Esophagus muscularis mucosa (tissue), 4 donors: ENCODE data around the gene FAM3B. TPM values are rescaled to one million over a fixed set of nuclear protein-coding genes. Genes with fewer than 3 reads are reported as not detected.

Source experiments
- DNase-seq: peaks from one replicate; pipeline ENCODE4 v3.0.0-alpha.2; 2017; ENCODE audit errors: extremely low spot score
- H3K27ac ChIP-seq, 4 donors: fragments of 200-600 bp; sonication (generic); replicated peaks in 1 of 4; 1 replicate in 3 of 4; 2 replicates in 1 of 4; pipeline ENCODE4 v1.5.1; 2016 to 2019; ENCODE audit warnings: mild to moderate bottlenecking in 1 of 4
- H3K27me3 ChIP-seq, 4 donors: fragments of 200-600 bp; sonication (generic); one replicate each; pipeline versions ENCODE4 v1.5.1 to v1.6.0; 2016 to 2019
- H3K36me3 ChIP-seq, 4 donors: fragments of 200-600 bp; sonication (generic); one replicate each; pipeline ENCODE4 v1.5.1; 2016 to 2019
- H3K4me1 ChIP-seq, 4 donors: fragments of 200-600 bp; sonication (generic); one replicate each; pipeline ENCODE4 v1.5.1; 2016 to 2019
- H3K4me3 ChIP-seq, 4 donors: fragments of 200-600 bp; sonication (generic); 1 replicate in 2 of 4; 2 replicates in 2 of 4; pipeline ENCODE4 v1.5.1; 2016 to 2019; ENCODE audit warnings: mild to moderate bottlenecking in 4 of 4, moderate library complexity in 1 of 4
- H3K9me3 ChIP-seq, 4 donors: fragments of 200-600 bp; sonication (generic); 1 replicate in 3 of 4; 2 replicates in 1 of 4; pipeline ENCODE4 v1.5.1; 2016 to 2019
- EP300 ChIP-seq: sonication (generic); formaldehyde crosslinking; IDR thresholded peaks from one replicate; pipeline ENCODE4 v1.6.1; 2017; ENCODE audit warnings: antibody characterized with exemption
- POLR2A ChIP-seq: fragments of 450-650 bp; IDR thresholded peaks from one replicate; pipeline ENCODE4 v1.6.1; 2017; ENCODE audit warnings: antibody characterized with exemption, moderate library complexity, mild to moderate bottlenecking, low read depth
- POLR2AphosphoS5 ChIP-seq, 2 donors: sonication (generic); formaldehyde crosslinking; IDR thresholded peaks; one replicate each; pipeline ENCODE4 v1.6.1; 2017; ENCODE audit warnings: antibody characterized with exemption in 2 of 2
- WGBS: methylation state at CpG from one replicate; pipeline ENCODE4 v1.1.5; 2018; 5-methylcytosine and 5-hydroxymethylcytosine counted together
- intact Hi-C: fragments of 100-400 bp; cut with DNase I; formaldehyde crosslinking; loops from one replicate; pipeline ENCODE4 v1.15.1; 2023
- total RNA-seq, 4 donors: library from RNA; depleted of rRNA; stranded (reverse); fragments of >200 nt; gene quantifications; one replicate each; pipeline versions ENCODE4 v1.1.0 to v1.2.1, GENCODE V29; 2016
- TF ChIP-seq, protein P1 (sequence below), 3 experiments: fragments of 200-600 bp in 2 of 3; fragments of 450-650 bp in 1 of 3; sonication (generic) in 2 of 3; IDR thresholded peaks; one replicate each; pipeline ENCODE4 v1.5.1; 2017 to 2019; ENCODE audit warnings: antibody characterized with exemption in 3 of 3, mild to moderate bottlenecking in 2 of 3, moderate library complexity in 1 of 3

FAM3B gene
- total RNA-seq, 4 donors from 2014 or later: 0.45 TPM; not detected in 3

DNA sequence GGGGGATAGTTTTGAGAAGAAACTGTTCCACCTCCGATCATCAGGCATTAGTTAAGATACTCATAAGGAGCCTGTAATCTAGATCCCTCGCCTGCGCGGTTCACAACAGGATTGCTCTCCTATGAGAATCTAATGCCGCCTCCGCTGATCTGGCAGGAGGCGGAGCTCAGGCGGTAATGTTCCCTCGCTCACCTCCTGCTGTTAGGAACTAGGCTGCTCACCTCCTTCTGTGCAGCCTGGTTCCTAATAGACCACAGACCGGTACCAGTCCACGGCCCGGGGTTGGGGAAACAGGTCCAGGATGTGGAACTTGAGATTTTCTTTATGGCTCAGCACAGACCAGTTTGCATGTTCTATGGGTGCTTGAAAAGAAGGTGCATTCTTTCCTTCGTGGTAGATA is 27.2 kb upstream of the FAM3B start:
- WGBS: 82% methylated on average over 11 of the region's 13 CpGs
- Histone ChIP-seq H3K9me3 (no peaks in the 10 kb centered on the region), H3K27me3 (peaks cover 0 to 44% (median 2%) of the 10 kb centered on the region in 4 donors), H3K27ac (no peak overlapping the region), H3K4me3 (no peak overlapping the region), H3K36me3 (no peaks in the 10 kb centered on the region), H3K4me1 (no peaks in the 10 kb centered on the region)
- TF ChIP-seq EP300 (no peak), POLR2A (no peak)
- peak; percentile 78 for DNase-seq
- intact Hi-C loops: no loop called here

DNA sequence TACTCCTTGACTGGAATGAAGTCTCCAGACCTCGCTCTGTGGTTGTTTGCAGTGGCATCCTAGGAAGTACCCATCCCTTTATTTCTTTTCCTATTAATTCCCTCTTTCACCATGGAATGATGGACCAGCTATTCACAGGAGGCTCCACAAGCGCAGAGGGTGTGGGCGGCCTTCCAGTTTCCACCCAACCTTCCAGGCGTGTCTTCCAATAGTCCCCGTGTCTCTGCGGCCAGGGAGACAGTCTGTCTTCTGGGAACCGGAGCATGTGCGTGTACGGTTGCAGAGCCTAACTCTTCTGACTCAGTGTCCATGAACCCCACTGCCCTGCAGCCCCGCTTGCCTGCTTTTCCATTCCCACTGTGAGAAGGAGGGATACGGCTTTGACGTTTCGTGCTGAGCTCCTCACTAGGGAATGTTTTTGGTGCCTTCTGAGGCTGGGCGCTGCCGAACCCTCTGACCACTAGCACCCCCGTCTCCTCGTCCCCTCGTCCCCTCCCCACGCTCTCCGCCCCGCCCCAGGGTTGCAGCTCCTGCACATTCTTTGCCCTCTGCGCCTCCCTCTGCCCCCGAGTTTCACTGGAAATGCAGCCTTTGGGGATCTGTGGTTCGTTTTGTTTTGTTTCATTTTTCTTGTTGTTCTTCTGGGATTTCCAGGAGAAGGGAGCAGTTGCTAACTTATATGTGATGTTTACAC is 26.3 kb upstream of the FAM3B start:
- intact Hi-C loops: loop anchor here (10.0 kb wide), 1 partner anchor 105 kb away; no protein-coding TSS in a partner anchor
- peak; percentile 64 for DNase-seq
- no peak for TF ChIP-seq EP300
- no peak for TF ChIP-seq POLR2AphosphoS5 (IDR thresholded peaks at IDR 0.05)
- TF ChIP-seq, protein P1, sequence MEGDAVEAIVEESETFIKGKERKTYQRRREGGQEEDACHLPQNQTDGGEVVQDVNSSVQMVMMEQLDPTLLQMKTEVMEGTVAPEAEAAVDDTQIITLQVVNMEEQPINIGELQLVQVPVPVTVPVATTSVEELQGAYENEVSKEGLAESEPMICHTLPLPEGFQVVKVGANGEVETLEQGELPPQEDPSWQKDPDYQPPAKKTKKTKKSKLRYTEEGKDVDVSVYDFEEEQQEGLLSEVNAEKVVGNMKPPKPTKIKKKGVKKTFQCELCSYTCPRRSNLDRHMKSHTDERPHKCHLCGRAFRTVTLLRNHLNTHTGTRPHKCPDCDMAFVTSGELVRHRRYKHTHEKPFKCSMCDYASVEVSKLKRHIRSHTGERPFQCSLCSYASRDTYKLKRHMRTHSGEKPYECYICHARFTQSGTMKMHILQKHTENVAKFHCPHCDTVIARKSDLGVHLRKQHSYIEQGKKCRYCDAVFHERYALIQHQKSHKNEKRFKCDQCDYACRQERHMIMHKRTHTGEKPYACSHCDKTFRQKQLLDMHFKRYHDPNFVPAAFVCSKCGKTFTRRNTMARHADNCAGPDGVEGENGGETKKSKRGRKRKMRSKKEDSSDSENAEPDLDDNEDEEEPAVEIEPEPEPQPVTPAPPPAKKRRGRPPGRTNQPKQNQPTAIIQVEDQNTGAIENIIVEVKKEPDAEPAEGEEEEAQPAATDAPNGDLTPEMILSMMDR (IDR thresholded peaks at IDR 0.05): no peak
- no peak for TF ChIP-seq POLR2A
- WGBS: 63% methylated on average over 24 of the region's 24 CpGs
- Histone ChIP-seq H3K9me3 (no peaks in the 10 kb centered on the region), H3K27me3 (peaks cover 0 to 49% (median 2%) of the 10 kb centered on the region in 4 donors), H3K36me3 (no peaks in the 10 kb centered on the region), H3K4me3 (peak overlapping the region in 3 of 4 donors; percentile 2 to 24 (median 14)), H3K27ac (no peak overlapping the region), H3K4me1 (no peaks in the 10 kb centered on the region)

DNA sequence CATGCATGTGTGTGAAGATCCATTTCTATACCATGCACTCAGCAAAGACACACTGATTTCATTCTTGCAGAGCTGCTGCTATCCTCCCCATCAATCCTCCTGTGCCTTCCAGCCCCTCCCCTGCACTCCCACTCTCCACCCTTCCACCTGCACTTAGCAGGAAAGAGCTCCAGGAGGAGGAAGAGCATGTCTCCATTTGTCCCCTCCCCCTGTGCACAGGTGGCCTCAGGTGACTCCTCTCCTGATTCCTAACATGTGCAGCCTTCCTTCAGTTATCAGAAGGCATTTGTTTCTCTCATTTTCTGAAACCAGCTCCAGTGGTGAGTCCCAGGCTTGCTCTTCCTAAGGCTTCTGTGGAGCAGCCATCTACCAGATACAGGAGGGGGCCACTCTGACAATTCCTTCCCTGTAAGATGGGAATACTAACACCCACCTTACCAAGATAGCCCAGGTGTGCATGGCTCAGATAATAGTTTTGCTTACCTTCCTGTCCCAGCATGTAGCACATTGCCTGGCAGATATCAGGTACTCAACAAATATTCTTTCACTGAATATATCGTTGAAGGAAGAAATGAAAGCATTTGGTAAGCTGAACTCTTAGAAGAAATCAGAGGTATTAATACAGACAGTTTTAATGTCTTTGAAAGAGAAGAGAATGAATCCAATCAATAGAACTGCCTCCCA is 21.9 kb upstream of the FAM3B start:
- H3K4me1 ChIP-seq: no peaks in the 10 kb centered on the region
- DNase-seq: no peak
- H3K27ac ChIP-seq: no peak overlapping the region
- no peak overlapping the region for H3K4me3 ChIP-seq
- TF ChIP-seq POLR2A (no peak), EP300 (no peak), POLR2AphosphoS5 (IDR thresholded peaks at IDR 0.05) (no peak)
- TF ChIP-seq, protein P1 (IDR thresholded peaks at IDR 0.05): no peak
- WGBS: 81% methylated on average over 1 of the region's 1 CpG
- peaks cover 0 to 7% (median 0%) of the 10 kb centered on the region in 4 donors for H3K9me3 ChIP-seq
- intact Hi-C loops: loop anchor here (10.0 kb wide), 1 partner anchor 100 kb away; no protein-coding TSS in a partner anchor
- H3K27me3 ChIP-seq: peaks cover 0 to 56% (median 2%) of the 10 kb centered on the region in 4 donors
- no peaks in the 10 kb centered on the region for H3K36me3 ChIP-seq

DNA sequence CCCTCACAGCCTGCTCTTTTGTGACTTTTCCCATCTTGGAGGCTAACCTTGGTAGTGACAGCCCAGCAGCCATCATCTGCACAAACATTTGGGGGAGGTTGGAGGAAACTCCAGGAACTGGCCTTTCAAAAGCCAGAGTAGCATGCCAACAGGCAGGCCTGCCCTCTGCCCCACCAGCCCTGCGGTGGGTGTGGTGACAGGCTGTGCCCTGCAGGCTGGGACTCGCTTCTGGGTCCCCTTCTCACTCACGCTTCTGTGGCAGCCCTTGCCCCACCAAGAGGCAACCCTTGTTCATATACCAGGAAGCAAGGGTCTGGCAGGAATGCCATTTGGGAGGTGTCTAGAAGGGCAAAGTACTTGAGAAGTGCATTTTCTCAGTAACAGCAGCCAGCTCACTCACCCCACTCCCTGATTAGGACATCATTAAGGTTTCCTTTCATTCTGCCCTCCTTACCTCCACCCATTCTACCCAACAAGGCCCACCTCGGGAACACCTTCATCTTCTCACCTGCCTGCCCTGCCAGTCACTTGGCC is 20.8 kb upstream of the FAM3B start:
- no peak overlapping the region for H3K27ac ChIP-seq
- DNase-seq: peak; percentile 39
- H3K4me1 ChIP-seq: no peaks in the 10 kb centered on the region
- intact Hi-C loops: loop anchor here (10.0 kb wide), 1 partner anchor 99 kb away; no protein-coding TSS in a partner anchor
- H3K27me3 ChIP-seq: peaks cover 0 to 45% (median 0%) of the 10 kb centered on the region in 4 donors
- H3K36me3 ChIP-seq: no peaks in the 10 kb centered on the region
- no peak overlapping the region for H3K4me3 ChIP-seq
- whole genome bisulfite sequencing: 88% methylated on average over 3 of the region's 4 CpGs
- TF ChIP-seq EP300: no peak
- no peak for TF ChIP-seq POLR2A
- no peak for TF ChIP-seq POLR2AphosphoS5 (IDR thresholded peaks at IDR 0.05)
- TF ChIP-seq, protein P1 (IDR thresholded peaks at IDR 0.05): no peak
- H3K9me3 ChIP-seq: peaks cover 0 to 7% (median 0%) of the 10 kb centered on the region in 4 donors

DNA sequence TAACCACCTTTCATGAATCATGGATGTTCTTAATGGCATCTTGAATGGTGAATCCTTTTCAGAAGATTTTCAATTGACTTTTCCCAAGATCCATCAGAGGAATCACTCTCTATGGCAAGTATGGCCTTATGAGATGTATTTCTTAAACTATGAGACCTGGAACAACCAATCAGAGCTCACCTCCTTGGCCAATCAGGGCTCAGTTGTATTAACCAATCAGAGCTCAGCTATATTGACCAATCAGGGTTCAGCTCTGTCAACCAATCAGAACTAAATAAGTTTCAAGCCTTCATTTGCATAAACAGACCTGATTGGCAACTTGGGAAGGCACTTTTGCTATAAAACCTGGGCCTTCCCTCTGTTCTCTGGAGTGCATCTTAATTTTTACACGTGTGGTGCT is 13.6 kb upstream of the FAM3B start:
- peaks cover 0 to 14% (median 0%) of the 10 kb centered on the region in 4 donors for H3K27me3 ChIP-seq
- no peak overlapping the region for H3K27ac ChIP-seq
- no peak for TF ChIP-seq POLR2A
- TF ChIP-seq EP300: no peak
- TF ChIP-seq, protein P1 (IDR thresholded peaks at IDR 0.05): no peak
- TF ChIP-seq POLR2AphosphoS5 (IDR thresholded peaks at IDR 0.05): no peak
- 77% methylated on average over 1 of the region's 1 CpG for WGBS
- H3K9me3 ChIP-seq: peaks cover 0 to 16% (median 9%) of the 10 kb centered on the region in 4 donors
- H3K4me1 ChIP-seq: no peaks in the 10 kb centered on the region
- intact Hi-C loops: no loop called here
- H3K36me3 ChIP-seq: no peaks in the 10 kb centered on the region
- no peak overlapping the region for H3K4me3 ChIP-seq
- no peak for DNase-seq
